Mammary epithelial cell (primary cell): ENCODE measurements around the gene CAMTA1.

Experiments
- CTCF ChIP-seq, 2 donors: IDR thresholded peaks in 1 of 2; conservative IDR thresholded peaks in 1 of 2; 2 replicates each; pipeline ENCODE4 v1.5.1; 2011 to 2012; ENCODE audit warnings: inconsistent platforms in 2 of 2, low read length in 2 of 2, mild to moderate bottlenecking in 2 of 2, control low read depth in 1 of 2, low read depth in 1 of 2; ENCODE audit not compliant: insufficient read depth in 1 of 2; ENCODE audit errors: extremely low read depth in 1 of 2
- EZH2 ChIP-seq: IDR thresholded peaks from 2 replicates; pipeline ENCODE4 v1.6.1; 2012; ENCODE audit warnings: low read length, inconsistent platforms, borderline replicate concordance

GRCh38 chr1:6802893-6803292 is 17.6 kb downstream of the CAMTA1 start:
- TF ChIP-seq CTCF (conservative IDR thresholded peaks at IDR 0.05 in 1 of 2, IDR thresholded peaks at IDR 0.05 in 1 of 2; ENCODE audit: extremely low read depth in 1 of 2, insufficient read depth in 1 of 2, low read depth in 1 of 2, low read length in 2 of 2) (no peak), EZH2 (no peak)
